NK-92 treated with Interleukin-12 subunit alpha and Interleukin-12 subunit beta, amount 100 ng/mL, for 24 hours (cell line): ENCODE results near the gene ABCA9.
"Not testable (repeated sequence)": the region's sequence is repeated elsewhere in the genome, so short reads cannot be mapped to it uniquely, and the experiment has no call there.

ENCODE experiments used
- DNase-seq: peaks from one replicate; lab custom pipeline; 2025; lab: John Stamatoyannopoulos, UW

ABCA9 gene, protein sequence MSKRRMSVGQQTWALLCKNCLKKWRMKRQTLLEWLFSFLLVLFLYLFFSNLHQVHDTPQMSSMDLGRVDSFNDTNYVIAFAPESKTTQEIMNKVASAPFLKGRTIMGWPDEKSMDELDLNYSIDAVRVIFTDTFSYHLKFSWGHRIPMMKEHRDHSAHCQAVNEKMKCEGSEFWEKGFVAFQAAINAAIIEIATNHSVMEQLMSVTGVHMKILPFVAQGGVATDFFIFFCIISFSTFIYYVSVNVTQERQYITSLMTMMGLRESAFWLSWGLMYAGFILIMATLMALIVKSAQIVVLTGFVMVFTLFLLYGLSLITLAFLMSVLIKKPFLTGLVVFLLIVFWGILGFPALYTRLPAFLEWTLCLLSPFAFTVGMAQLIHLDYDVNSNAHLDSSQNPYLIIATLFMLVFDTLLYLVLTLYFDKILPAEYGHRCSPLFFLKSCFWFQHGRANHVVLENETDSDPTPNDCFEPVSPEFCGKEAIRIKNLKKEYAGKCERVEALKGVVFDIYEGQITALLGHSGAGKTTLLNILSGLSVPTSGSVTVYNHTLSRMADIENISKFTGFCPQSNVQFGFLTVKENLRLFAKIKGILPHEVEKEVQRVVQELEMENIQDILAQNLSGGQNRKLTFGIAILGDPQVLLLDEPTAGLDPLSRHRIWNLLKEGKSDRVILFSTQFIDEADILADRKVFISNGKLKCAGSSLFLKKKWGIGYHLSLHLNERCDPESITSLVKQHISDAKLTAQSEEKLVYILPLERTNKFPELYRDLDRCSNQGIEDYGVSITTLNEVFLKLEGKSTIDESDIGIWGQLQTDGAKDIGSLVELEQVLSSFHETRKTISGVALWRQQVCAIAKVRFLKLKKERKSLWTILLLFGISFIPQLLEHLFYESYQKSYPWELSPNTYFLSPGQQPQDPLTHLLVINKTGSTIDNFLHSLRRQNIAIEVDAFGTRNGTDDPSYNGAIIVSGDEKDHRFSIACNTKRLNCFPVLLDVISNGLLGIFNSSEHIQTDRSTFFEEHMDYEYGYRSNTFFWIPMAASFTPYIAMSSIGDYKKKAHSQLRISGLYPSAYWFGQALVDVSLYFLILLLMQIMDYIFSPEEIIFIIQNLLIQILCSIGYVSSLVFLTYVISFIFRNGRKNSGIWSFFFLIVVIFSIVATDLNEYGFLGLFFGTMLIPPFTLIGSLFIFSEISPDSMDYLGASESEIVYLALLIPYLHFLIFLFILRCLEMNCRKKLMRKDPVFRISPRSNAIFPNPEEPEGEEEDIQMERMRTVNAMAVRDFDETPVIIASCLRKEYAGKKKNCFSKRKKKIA (N-terminal part only)

DNA sequence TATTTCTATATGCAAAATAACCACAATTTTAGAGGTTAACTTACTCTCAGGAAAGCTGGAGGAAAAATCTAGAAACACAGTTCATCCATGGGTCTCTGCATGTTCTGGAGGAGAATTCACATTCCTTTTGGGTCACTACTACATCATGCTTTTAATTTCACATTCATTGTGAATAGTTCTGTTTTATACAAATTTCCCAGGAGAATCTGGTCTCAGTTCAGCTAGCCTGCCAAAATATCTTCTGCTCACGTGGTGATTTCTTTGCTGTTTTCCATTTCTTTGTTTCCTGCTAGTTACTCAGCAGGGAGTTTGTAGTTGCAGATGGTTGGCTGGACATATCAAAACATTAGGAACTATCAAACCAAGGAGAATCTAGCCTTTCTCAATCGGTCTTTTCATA lies at the start of gene ABCA9:
Gene ABCA9, minus strand, starts transcription at position 106 of the 400 bp plus-strand sequence. CDS start 9,801 bp downstream, outside the sequence.
- DNase-seq, result no peak

DNA sequence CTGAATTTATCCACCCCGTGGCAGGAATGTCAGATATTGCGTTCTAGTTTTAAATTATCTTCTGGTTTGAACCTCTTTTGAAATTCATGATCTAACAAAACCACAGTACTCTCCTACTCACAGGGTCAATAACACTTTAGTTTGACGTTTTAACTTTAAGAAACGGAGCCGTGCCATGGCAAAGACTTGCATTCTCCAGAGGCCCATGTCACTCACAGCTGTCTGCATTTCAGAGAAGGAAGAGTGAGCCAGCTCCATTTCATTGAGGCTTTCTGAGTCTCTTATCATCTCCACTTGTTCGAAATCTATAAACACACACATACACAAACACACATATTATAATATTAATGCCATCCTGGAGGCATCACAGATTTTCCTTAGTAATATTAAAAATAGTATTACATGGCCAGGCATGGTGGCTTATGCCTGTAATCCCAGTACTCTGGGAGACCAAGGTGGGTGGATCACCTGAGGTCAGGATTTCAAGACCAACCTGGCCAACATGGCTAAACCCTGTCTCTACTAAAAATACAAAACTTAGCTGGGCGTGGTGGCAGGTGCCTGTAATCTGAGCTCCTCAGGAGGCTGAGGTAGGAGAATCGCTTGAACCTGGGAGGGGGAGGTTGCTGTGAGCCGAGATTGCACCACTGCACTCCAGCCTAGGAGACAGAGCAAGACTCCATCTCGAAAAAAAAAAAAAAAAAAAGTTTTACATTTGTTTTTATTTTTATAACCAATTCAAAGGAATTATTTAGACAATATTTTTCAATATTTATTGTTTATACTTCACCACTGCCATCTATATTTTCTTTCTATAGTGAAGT lies 45.4 kb upstream of the ABCA9 start:
- no peak for DNase-seq

DNA sequence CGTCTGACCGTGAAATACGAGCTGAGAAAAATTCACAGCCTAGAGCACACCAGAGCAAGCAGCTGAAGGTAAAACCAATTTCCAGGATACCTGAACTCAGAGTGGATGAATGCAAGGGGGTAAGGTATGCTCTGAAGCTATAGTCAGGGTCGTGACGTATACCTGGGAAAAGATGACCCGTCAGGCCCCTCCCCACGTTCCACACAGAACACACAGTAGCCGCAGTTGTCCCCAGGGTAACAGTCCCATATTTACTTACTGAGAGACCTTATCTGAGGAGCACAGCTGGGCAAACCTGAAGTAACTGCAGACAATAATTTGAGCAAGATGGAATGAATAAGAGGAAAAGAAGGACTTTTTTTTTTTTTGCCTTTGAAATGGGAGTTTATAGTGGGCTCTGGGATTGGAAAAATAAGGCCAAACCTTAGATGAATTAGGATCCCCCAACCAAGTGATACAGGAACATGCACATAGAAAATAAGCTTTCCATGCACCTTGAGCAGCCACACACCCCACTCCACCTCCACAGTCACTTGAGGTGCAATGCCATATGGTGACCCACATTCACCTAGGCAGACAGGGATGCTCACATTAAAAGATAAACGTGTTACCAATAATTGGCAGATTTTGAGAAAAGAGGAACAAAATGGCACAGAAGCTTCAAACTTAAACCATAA lies 43.0 kb upstream of the ABCA9 start:
- DNase-seq, result no peak

DNA sequence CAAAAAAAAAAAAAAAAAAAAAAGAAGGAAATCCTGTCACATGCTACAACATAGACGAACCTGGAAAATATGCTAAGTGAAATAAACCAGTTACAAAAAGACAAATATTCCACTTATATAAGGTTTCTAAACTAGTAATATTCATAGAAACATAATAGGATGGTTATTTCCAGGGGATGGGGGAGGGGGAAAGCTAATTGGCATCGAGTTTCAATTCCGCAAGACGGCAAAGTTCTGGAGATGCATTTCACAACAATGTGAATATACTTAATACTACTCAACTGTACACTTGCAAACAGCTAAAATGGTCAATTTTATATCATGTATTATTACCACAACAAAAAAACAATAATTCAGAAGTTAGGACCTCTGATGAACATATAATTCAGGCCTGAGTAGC lies 37.9 kb upstream of the ABCA9 start:
- DNase-seq, result no peak

DNA sequence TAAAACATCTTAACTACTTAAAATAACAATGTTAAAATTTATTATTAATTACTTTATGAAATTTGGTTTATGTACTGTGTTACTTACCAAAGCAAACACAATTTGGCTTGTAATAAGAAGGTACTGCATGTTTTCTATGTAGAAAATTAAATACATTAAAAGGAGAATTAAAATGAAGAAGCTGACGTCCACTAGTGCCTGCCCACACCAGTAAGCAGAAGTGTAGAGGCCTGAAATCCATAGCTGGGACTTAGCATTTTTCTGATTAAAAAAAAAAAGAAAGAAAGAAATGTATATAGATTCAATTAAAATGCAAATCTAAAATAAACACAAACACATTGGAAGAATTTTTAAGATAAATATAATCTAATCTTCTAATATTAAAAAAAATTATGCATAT lies 35.8 kb upstream of the ABCA9 start:
- DNase-seq, result no peak

DNA sequence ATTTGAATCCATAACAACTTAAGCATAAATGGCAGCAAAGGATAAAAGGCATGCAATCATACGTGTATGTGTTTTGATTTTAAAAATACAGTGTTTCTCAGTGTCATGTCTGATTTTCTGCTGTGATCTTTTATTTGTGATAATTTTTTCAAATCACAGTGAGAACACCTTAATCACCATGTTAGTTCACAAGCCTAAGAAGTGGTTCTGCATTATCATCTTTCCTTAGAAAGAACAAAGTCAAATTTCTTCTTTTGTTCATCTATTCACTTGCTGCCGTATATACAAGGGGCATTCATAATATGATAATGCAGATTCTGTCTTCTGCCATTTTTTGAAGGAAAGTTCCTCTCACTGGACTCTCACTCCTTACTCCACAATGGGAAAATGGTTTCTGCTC lies 33.3 kb upstream of the ABCA9 start:
- DNase-seq, result no peak

DNA sequence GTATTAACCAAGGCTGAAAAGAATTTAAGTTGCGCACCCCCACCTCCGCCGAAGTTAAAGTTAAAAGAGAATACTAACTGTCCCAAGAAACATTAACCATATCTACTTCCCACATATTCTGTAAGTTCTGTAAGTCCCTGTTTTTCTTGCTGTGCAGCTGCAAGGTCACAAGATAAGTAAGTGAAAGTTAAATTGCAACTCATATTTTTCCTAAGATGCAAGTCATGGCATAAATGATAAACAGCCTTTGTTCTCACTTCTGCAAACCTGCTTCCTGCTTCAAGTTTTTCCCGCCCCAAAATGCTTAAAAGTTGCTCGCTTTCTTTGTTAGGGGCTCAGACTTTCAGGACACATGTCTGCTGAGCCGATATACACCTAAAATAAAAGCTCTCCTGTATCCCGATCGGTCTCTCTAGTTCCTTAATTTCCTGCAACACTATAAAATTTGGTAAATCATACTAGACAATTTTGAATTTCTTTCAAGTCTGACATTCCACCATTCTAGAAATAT lies 32.6 kb upstream of the ABCA9 start:
- DNase-seq, result no peak

DNA sequence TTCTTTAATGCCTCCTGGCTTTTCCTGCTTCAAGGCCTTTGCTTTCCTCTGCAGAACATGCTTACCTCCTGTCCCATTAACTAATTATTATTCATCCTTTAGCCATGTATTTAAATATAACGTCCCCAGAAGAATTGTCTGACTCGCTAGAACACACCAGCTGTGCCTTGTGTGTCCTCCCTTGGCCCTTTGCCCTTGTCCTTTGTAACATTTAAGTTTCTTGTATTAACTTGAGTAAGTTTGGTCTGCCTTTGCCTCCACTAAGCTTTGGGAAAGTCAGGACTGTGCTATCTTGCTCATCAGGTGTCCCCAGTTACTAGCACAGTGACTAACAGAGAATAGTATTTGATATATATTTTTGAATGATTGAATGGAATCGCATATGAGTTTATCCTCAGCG lies 29.6 kb upstream of the ABCA9 start:
- no peak for DNase-seq

DNA sequence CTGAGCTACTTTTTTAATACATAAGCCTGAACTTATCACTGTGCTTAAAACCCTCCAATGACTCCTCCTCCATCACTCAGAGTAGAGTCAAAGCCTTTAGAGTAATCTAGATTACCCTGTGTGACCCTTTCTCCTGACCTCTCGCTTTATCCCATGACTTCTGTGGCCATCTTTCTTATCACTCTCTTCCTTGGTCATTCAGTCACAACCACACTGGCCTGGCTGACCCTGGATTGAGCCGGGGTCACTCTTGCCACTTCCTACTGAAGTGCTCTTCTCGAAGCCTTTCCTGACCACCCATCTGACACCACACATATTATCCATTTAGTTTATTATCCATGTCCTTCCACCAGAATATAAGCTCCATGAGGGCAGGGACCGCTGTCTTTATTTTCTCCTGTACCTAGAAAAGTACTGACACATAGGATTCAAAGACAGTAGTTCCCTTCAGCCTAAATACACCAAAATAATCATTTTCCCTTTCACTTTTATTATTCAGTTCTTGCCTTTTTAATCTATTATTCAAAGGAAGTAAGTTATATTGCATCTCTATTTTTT lies 28.0 kb upstream of the ABCA9 start:
- no peak for DNase-seq

DNA sequence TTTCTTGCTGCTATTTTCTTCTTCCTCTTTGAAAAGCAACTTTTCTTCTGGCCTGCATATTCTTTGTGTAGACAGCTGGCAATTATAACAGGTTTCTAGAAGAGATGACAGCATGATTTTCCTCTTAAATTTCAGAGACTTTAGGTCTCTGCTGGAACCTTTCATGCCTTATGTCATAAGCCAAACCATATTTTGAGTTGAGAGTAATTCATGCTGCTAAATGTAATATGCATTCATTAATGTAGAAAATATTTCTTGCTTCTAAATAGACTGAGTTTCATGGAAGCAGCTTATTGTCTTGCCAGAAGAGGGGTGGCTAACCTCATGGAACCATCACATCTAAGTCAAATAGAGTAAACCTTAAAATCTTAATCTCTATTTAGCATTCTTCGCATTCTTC lies 25.9 kb upstream of the ABCA9 start:
- no peak for DNase-seq

DNA sequence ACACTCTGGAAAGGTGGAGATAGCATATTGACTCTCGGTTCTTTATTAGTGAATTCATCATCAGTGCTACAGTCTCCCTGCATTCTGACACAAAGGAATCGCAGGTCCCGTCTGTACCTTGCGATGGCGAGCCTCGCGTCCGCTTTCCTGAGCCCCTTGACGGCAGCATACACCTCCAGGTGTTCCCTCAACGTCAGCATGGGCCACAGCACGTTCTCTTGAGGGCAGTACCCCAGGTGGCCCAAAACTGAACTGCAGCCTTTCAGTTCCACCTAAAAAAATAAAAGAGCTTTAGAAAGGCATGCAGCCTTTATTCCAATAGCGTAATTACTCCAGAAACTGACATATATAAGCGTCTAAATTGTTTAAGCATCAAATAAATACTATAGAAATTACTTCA lies 24.2 kb upstream of the ABCA9 start:
- no peak for DNase-seq

DNA sequence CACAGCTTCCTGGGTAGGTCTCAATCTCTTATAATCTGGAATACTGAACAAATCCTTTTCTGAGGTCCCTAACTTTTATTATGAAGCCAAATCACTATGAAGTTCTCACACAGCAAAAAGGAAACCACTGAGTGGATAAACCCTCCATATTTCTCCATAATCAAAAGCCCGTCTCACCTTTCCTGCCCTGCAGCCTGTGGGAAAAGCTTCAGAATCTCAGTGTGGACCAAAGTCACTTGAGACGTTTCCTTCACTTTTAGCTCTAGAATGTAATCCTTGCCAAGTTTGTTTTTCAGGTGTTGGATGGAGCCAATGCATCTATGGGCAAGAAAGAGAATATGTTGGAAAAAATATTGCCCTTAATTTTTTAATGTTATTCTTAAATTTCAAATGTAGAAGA lies 22.0 kb upstream of the ABCA9 start:
- DNase-seq, result no peak

DNA sequence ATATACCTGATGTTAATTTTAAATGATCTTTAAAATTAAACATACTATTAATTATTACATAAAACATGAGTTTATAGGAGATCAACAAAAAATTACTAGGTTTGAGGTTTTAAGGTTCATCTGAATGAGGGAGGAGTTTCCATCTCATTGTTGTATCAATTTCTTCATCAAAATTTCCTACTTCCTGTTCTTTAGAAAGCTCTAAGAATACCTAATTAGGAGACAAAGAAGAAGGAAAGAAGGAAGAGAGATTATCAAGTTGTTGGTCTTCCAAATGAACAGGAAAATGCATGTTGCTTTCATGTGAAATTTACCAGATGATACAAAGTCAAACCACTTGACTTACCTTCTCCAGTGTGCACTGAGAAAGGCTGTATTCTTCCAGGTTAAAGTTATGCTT lies 18.1 kb upstream of the ABCA9 start:
- DNase-seq, result no peak

DNA sequence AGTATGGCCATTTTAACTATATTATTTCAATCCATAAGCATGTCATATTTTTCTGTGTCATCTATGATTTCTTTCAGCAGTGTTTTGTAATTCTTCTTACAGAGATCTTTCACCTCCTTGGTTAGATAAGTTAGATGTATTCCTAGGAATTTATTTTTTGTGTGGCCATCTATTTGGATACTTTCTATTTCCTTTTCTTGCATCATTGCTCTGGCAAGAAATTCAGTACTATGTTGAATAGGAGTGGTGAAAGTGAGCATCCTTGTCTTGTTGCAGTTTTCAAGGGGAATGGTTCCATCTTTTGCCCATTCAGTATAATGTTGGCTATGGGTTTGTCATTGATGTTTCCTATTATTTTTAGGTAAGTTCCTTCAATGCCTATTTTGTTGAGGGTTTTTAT lies 15.1 kb upstream of the ABCA9 start:
- no peak for DNase-seq

DNA sequence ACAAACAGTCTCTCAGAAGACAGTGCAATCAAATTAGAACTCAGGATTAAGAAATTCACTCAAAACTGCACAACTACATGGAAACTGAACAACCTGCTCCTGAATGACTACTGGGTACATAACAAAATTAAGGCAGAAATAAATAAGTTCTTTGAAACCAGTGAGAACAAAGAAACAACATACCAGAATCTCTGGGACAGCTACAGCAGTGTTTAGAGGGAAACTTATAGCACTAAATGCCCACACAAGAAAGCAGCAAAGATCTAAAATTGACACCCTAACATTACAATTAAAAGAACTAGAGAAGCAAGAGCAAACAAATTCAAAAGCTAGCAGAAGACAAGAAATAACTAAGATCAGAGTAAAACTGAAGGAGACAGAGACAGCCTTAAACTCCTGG lies 12.7 kb upstream of the ABCA9 start:
- DNase-seq, result not testable (repeated sequence)

DNA sequence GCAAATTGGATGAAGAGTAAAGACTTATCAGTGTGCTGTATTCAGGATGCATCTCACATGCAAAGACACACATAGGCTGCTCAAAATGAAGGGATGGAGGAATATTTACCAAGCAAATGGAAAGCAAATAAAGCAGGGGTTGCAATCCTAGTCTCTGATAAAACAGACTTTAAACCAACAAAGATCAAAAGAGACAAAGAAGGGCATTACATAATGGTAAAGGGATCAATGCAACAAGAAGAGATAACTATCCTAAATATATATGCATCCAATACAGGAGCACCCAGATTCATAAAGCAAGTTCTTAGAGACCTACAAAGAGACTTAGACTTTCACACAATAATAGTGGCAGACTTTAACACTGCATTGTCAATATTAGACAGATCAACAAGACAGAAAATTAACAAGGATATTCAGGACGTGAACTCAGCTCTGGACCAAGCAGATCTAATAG lies 12.1 kb upstream of the ABCA9 start:
- not testable (repeated sequence) for DNase-seq

DNA sequence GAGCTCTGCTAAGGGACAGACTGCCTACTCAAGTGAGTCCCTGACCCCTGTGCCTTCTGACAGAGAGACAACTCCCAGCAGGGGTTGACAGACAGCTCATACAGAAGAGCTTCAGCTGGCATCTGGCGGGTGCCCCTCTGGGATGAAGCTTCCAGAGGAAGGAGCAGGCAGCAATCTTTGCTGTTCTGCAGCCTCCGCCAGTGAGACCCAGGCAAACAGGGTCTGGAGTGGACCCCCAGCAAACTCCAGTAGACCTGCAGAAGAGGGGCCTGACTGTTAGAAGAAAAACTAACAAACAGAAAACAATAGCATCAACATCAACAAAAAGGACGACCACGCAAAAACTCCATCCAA lies 10.5 kb upstream of the ABCA9 start:
- DNase-seq, result not testable (repeated sequence)

DNA sequence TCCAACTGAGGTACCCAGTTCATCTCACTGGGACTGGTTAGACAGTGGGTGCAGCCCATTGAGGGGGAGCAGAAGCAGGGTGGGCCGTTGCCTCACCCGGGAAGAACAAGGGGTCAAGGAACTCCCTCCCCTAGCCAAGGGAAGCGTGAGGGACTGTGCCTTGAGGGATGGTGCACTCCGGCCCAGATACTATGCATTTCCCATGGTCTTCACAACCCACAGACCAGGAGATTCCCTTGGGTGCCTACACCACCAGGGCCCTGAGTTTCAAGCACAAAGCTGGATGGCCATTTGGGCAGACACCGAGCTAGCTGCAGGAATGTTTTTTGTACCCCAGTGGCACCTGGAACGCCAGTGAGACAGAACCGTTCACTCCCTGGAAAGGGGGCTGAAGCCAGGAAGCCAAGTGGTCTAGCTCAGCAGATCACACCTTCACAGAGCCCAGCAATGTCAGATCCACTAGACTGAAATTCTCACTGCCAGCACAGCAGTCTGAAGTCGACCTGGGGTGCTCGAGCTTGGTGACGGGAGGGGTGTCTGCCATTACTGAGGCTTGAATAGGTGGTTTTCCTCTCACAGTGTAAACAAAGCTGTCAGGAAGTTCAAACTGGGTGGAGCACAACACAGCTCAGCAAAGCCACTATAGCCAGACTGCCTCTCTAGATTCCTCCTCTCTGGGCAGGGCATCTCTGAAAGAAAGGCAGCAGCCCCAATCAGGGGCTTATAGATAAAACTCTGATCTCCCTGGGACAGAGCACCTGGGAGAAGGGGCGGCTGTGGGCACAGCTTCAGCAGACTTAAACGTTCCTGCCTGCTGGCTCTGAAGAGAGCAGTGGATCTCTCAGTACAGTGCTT lies 9.9 kb upstream of the ABCA9 start:
- DNase-seq, result not testable (repeated sequence)

DNA sequence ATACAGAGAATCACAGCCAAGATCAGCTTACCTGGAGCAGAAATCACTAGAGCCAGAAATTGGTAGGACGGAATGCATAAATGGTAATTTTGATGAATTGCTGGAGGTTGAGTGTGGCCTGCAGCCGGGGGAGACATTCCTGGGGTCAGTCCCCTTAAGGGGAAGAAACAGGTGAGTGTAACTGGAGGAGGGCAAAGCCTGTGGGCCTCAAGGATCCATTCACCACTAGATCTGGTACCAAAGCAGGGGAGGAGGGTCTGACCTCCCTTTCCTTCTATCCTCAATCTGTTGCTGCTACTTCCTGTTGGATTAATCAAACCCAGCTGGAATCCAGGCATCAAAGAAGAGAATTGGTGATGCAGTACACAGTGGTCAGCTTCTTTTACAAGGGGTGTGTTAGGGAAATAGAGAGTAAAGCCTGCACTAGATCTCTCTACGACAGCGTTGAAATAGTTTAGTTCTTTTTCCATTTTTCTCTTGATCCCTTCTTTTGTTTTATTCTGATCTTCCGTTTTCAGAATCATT lies 8.6 kb upstream of the ABCA9 start:
- no peak for DNase-seq
